ENCODE measurements around the gene SAMD1. TPM values are rescaled to one million over a fixed set of nuclear protein-coding genes. Genes with fewer than 3 reads are reported as not detected.

SAMD1 gene
- total RNA-seq, 1 experiment from 2014 or later: 108 TPM

DNA sequence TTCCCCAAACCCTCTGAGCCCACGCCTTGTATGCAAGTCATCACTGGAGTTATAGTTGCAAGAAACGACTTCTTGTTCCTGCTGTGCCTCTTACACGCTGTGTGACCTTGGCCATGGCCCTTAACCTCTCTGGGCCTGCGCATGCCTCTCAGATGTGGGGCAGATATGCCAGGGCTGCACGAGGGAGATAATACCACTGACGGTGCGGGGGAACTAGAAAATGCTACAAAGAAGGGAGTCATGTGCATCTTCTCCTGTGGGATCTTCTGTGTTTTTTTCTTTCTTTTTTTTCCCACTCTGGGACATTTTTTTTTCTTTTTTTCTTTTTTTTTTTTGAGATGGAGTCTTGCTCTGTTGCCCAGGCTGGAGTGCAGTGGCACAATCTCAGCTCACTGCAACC lies 4.3 kb upstream of the SAMD1 start:
- no peak overlapping the region for H3T11ph ChIP-seq (ENCODE audit: low read length)
- H2AFZ ChIP-seq (ENCODE audit: low read length): no peak overlapping the region
- no peaks in the 10 kb centered on the region for H4K20me1 ChIP-seq (ENCODE audit: control insufficient read depth, insufficient read depth, insufficient read length)
- Mint-ChIP-seq H3K36me3 (ENCODE audit: insufficient read depth in 1 of 3, low read depth in 3 of 3) (peaks cover 6 to 26% (median 17%) of the 10 kb centered on the region in 3 experiments), H3K4me1 (peaks cover 7 to 9% of the 10 kb centered on the region in 2 experiments; a peak in 3 of 4 replicates), H3K27ac (no peak overlapping the region), H3K9me3 (peaks cover 13 to 15% of the 10 kb centered on the region in 2 experiments), H3K27me3 (ENCODE audit: low read depth) (peaks cover 20% of the 10 kb centered on the region), H3K4me3 (no peak overlapping the region)
- H3K56ac ChIP-seq (ENCODE audit: insufficient read length, low read depth, low read length): no peak overlapping the region
- H3K4me1 ChIP-seq (ENCODE audit: insufficient read depth, low read length): no peaks in the 10 kb centered on the region
- H3K79me1 ChIP-seq (ENCODE audit: insufficient read depth, low read depth, low read length, poor library complexity, severe bottlenecking): no peaks in the 10 kb centered on the region
- H4K8ac ChIP-seq (replicated peaks; ENCODE audit: insufficient read length, low read depth, low read length): no peak overlapping the region
- no peak overlapping the region for H4K91ac ChIP-seq (ENCODE audit: insufficient read length, low read depth, low read length)
- no peaks in the 10 kb centered on the region for H3K79me2 ChIP-seq (ENCODE audit: insufficient read depth, low read length)
- no peak overlapping the region for H2BK15ac ChIP-seq (ENCODE audit: low read depth, low read length)
- no peak overlapping the region for H3K27ac ChIP-seq (ENCODE audit: insufficient read length, low read depth, low read length)
- no peak overlapping the region for H2BK120ac ChIP-seq (ENCODE audit: low read depth, low read length, poor library complexity, severe bottlenecking)
- H4K5ac ChIP-seq (ENCODE audit: insufficient read length, low read depth, low read length): no peak overlapping the region
- no peaks in the 10 kb centered on the region for H3K27me3 ChIP-seq (ENCODE audit: insufficient read depth, low read length)
- no peak for TF ChIP-seq CTCF (conservative IDR thresholded peaks at IDR 0.05)
- H3K4ac ChIP-seq (ENCODE audit: low read depth, low read length): no peak overlapping the region
- no peak overlapping the region for H2BK12ac ChIP-seq (ENCODE audit: insufficient read length, low read depth, low read length)
- H3K14ac ChIP-seq (ENCODE audit: insufficient read depth, low read length): no peak overlapping the region
- H2AK5ac ChIP-seq (ENCODE audit: insufficient read length, low read length): no peak overlapping the region
- H2BK5ac ChIP-seq (ENCODE audit: insufficient read length, low read length): no peak overlapping the region
- H3K23ac ChIP-seq (ENCODE audit: insufficient read length, low read depth, low read length): no peak overlapping the region
- no peak overlapping the region for H2BK20ac ChIP-seq (ENCODE audit: low read depth, low read length, poor library complexity, severe bottlenecking)
- no peak for DNase-seq
- no peak overlapping the region for H3K18ac ChIP-seq (ENCODE audit: insufficient read length, low read depth, low read length)
- peaks cover 8% of the 10 kb centered on the region for H3K23me2 ChIP-seq (ENCODE audit: insufficient read length, low read depth, low read length, poor library complexity, severe bottlenecking)
- no peak overlapping the region for H3K9ac ChIP-seq (ENCODE audit: extremely low read depth, insufficient read length, low read length)
- WGBS (ENCODE audit: extremely low coverage, insufficient read length, low lambda C conversion rate): no CpG with 5 or more reads among the region's 7 CpGs
- H3K4me2 ChIP-seq (ENCODE audit: insufficient read depth, insufficient read length, low read length): no peak overlapping the region
- peaks cover 6% of the 10 kb centered on the region for H3K9me3 ChIP-seq (ENCODE audit: control insufficient read depth, low read depth, low read length)
